Measurements from ENCODE around the gene COMT. TPM values are rescaled to one million over a fixed set of nuclear protein-coding genes. Genes with fewer than 3 reads are reported as not detected.

The COMT gene
- total RNA-seq, 1 donor from 2014 or later: 221 TPM

DNA sequence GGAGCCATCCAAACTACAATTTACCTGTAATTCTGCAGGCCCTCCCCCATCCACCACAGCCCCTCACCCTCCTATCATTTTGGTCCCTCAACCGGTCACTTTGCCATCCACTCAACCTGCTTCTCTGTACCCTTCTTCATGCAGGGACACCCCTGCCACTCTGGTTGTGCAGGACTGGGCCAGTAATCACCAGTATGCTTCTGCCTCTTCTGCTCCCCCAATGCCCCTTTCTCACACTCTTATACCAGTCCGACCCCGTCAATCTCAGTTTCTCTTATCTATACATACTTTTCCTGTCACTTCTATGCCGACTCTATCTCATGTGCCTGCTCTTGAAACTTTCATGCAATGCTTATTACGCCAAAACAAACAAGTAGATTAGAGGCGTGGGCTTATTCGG is 5.1 kb upstream of the COMT start:
- no peak for DNase-seq (ENCODE audit: low read depth)
- no peak overlapping the region for H3K4me3 ChIP-seq (ENCODE audit: low read depth, low read length)
- TF ChIP-seq, protein P1, sequence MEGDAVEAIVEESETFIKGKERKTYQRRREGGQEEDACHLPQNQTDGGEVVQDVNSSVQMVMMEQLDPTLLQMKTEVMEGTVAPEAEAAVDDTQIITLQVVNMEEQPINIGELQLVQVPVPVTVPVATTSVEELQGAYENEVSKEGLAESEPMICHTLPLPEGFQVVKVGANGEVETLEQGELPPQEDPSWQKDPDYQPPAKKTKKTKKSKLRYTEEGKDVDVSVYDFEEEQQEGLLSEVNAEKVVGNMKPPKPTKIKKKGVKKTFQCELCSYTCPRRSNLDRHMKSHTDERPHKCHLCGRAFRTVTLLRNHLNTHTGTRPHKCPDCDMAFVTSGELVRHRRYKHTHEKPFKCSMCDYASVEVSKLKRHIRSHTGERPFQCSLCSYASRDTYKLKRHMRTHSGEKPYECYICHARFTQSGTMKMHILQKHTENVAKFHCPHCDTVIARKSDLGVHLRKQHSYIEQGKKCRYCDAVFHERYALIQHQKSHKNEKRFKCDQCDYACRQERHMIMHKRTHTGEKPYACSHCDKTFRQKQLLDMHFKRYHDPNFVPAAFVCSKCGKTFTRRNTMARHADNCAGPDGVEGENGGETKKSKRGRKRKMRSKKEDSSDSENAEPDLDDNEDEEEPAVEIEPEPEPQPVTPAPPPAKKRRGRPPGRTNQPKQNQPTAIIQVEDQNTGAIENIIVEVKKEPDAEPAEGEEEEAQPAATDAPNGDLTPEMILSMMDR (IDR thresholded peaks at IDR 0.05; ENCODE audit: insufficient read depth, low read length, severe bottlenecking): no peak
- H3K27me3 ChIP-seq (ENCODE audit: control insufficient read depth, insufficient read depth, low read length): no peaks in the 10 kb centered on the region
- no peak for FAIRE-seq
- peaks cover 1% of the 10 kb centered on the region for H3K36me3 ChIP-seq (ENCODE audit: control insufficient read depth, insufficient read depth, low read length)

DNA sequence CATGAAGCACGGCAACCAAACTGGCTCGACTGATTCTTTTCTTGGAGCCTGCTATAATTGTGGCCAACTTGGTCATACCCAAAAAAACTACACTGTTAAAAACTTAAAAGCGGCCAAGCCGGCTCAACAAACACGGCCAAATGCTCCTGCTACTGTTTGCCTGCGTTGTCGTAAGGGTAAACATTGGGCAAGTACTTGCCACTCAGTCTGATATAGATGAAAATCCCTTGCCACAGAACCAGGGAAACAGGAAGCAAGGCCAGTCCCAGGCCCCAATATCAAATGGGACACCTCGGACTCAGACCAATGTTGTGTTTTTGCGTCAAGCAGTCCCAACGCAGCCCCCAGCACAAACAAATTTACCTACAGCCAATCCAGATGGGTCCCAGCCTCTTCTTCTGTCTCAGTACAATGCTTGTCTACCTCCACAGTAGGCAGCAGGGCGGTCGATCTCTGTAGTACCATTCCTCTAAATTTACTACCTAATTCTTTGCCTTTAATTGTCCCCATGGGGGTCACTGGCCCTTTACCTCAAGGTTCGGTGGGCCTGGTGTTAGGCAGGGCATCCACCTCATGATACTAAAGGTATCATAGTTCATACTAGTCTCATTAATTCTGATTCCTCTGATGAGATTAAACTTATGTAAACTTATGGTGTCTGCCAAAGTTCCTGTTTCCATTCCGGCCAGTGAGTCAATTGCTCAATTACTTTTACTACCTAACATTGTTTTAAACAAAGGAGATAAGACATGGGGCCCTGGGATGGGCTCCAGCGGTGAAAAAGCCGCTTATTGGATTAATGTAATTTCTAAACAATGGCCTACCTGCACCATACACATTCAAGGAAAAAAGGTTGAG is 3.7 kb upstream of the COMT start:
- TF ChIP-seq, protein P1 (IDR thresholded peaks at IDR 0.05; ENCODE audit: insufficient read depth, low read length, severe bottlenecking): no peak
- FAIRE-seq: no peak
- no peaks in the 10 kb centered on the region for H3K27me3 ChIP-seq (ENCODE audit: control insufficient read depth, insufficient read depth, low read length)

DNA sequence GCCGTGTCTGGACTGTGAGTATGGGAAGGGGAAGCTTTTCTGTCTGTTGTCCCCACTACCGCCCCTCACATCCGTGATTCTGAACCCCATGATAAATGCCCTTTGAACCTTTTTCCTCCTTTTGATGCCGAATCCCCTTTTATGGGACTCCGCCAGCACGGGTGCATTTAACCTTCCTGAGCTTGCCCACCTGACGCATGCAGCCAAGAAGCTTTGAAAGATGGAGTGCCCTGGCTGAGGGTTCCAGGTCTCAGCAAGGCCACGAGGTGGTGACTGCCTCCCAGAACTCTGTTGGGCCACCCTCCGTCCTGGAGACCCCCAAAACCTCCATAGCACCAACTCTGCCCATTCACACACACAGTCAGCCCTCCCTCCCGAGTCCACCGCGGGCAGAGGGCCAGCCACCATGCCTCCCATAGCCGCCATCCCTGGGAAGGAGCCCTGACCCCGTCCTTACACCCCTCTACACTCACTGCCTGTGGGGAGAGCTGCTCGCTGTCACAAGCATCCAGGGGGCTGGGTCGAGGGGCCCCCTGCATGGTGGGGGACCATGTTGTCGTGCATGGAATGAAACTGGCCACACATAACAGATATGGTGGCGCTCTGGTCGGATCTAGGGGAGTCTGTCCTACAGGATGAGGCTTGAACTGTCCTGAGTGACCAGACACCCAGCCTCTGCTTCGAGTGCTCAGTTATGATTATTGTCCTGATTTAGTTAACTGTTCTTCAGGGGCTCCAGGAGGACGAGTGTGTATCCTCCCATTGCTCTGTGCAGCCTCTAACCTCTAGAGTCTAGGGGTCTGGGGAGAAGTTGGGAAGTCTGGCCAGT is 822 bp upstream of the COMT start:
- Histone ChIP-seq H3K36me3 (ENCODE audit: control insufficient read depth, insufficient read depth, low read length) (peaks cover 1% of the 10 kb centered on the region), H3K4me3 (ENCODE audit: low read depth, low read length) (peak overlapping the region; percentile 65), H3K27me3 (ENCODE audit: control insufficient read depth, insufficient read depth, low read length) (no peaks in the 10 kb centered on the region)
- FAIRE-seq: no peak
- no peak for DNase-seq (ENCODE audit: low read depth)
- TF ChIP-seq, protein P1 (IDR thresholded peaks at IDR 0.05; ENCODE audit: insufficient read depth, low read length, severe bottlenecking): no peak

More for the DNA sequence above, 3.7 kb upstream of the COMT start:
- H3K36me3 ChIP-seq (ENCODE audit: control insufficient read depth, insufficient read depth, low read length): peaks cover 1% of the 10 kb centered on the region
- H3K4me3 ChIP-seq (ENCODE audit: low read depth, low read length): no peak overlapping the region
- no peak for DNase-seq (ENCODE audit: low read depth)

DNA sequence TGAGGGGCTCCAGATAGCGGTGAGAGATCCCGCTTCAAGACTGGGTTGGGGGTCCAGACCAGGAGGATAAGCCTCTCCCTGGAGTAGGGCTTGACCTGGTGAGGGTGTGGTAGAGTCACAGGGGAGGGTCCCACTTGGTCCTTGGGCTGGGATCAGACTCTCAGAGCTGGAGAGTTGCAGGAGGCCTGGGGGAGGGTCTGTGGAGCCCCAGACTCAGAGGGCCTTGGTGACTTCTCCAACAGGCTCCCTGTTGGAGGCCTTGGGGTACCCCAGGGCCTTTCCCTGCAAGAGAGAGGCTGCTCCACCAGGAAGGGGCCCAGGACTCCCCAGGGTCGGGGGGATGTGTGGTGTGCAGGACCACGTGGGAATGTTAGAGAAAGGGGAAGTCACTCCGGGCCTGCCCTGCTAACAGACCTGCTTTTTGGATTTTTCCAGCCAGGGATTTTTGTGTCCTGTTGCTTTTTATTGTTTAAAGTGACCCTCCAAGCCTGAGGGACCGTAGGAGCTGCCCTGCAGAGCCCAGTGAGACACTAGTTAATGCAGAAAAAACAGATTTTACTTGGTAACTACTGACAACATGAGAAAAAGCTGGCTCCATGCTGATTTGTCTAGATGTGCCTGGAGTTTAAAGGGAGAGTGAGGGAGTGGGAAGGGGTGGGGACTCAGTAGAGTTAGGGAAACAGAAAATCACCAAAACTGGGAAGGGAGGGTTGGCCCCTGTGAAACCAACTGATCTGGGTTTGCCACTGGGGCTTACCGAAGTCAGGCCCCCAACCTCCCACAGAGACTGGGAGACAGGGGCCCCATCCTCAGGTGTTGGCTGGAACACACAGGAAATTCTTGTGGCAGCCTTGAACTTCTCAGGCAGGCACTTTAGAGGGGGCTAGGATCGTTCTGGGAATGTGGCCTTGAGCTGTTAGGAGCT is 847 bp downstream of the COMT start:
- H3K27me3 ChIP-seq (ENCODE audit: control insufficient read depth, insufficient read depth, low read length): no peaks in the 10 kb centered on the region
- DNase-seq (ENCODE audit: low read depth) (no peak), FAIRE-seq (no peak)
- peak overlapping the region; percentile 65 for H3K4me3 ChIP-seq (ENCODE audit: low read depth, low read length)
- TF ChIP-seq, protein P1 (IDR thresholded peaks at IDR 0.05; ENCODE audit: insufficient read depth, low read length, severe bottlenecking): no peak
- H3K36me3 ChIP-seq (ENCODE audit: control insufficient read depth, insufficient read depth, low read length): peaks cover 2% of the 10 kb centered on the region
